G401.6 (cell line): ENCODE data around the gene CIPC.
A peak's percentile ranks its signal among the peaks of the same experiment; 100 is the strongest.

Source experiments
- FAIRE-seq: peaks from 2 replicates; lab custom pipeline; 2012; peaks lifted over from hg19 to GRCh38; lab: Jason Lieb, UNC

Gene CIPC

GRCh38 chr14:77097700-77098528 is at the start of gene CIPC:
TSS of gene CIPC (plus strand) at chr14:77098258. CDS start at chr14:77105709, 7,451 bp downstream.
- peak; percentile 97 for FAIRE-seq

DNA sequence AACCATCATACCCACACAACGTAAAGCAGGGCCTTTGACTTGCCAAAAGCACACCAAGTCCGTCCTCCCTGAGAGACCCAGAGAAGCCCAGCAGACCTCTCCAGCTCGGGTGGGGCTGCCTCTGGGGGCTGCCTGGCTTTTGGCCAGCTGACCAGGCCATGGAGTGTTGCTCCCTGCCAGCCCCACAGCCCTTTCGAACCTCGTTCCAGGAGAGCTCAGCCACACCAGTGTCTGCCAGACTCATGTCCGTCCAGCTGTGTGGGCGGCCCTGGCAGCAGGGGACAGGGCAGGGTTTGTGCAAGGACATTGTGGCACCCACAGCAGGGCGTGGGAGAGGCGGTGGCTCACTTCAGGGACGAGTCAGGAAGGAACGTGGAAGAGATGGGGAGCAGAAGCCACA is 46.9 kb upstream of the CIPC start:
- FAIRE-seq = no peak

DNA sequence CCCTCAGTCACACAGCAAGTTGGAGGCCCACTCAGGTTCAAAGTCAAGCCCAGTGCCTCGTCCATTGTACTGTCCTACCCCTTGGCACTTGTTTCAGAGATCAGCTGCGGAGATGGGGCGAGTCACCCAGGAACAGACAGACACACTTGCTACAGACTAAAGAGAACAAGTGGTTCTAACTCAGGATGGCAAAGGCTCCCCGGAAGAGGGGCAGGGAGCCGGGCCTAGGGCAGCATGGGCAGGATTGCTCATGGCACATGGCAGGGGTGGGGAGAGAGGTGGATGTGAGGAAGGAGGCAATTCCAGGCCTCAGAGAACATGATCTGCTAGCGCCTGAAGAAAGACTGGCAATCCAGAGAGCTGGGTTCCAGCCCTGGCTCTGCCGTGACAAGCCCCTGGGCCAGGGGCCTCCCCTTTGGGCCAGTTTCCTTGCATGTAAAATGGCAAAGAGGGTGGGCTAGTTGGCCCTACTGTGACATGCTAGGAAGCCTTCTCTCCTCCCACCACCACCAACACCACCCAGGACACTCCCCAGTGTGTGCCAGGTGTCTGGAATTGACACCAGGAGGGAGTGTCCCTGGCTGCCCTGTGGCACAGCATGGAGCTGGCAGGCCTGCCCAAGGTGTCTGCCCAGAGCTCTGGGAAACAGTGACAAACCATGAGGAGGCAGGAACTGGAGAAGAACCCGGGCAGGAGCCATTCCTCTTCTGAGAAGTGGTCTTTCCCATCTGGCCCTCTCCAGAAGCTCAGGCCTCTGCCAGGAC is 45.6 kb upstream of the CIPC start:
- no peak for FAIRE-seq

GRCh38 chr14:77053046-77053841 is 44.8 kb upstream of the CIPC start:
- FAIRE-seq = no peak

- FAIRE-seq = no peak
These were observed 42.8 kb upstream of the CIPC start for GRCh38 chr14:77055306-77055705.

- no peak for FAIRE-seq
These were observed 42.1 kb upstream of the CIPC start for GRCh38 chr14:77055981-77056380.

GRCh38 chr14:77058117-77058516 is 39.9 kb upstream of the CIPC start:
- FAIRE-seq = no peak

GRCh38 chr14:77058785-77059184 is 39.3 kb upstream of the CIPC start:
- FAIRE-seq = no peak

- no peak for FAIRE-seq
These were observed 38.7 kb upstream of the CIPC start for GRCh38 chr14:77059276-77059915.

- FAIRE-seq = no peak
These were observed 36.3 kb upstream of the CIPC start for GRCh38 chr14:77061630-77062257.

- FAIRE-seq = no peak
These were observed 35.8 kb upstream of the CIPC start for GRCh38 chr14:77062261-77062660.

- FAIRE-seq = no peak
These were observed 34.4 kb upstream of the CIPC start for GRCh38 chr14:77063571-77064171.

GRCh38 chr14:77064521-77065178 is 33.4 kb upstream of the CIPC start:
- no peak for FAIRE-seq

GRCh38 chr14:77065851-77066577 is 32.0 kb upstream of the CIPC start:
- FAIRE-seq = no peak

DNA sequence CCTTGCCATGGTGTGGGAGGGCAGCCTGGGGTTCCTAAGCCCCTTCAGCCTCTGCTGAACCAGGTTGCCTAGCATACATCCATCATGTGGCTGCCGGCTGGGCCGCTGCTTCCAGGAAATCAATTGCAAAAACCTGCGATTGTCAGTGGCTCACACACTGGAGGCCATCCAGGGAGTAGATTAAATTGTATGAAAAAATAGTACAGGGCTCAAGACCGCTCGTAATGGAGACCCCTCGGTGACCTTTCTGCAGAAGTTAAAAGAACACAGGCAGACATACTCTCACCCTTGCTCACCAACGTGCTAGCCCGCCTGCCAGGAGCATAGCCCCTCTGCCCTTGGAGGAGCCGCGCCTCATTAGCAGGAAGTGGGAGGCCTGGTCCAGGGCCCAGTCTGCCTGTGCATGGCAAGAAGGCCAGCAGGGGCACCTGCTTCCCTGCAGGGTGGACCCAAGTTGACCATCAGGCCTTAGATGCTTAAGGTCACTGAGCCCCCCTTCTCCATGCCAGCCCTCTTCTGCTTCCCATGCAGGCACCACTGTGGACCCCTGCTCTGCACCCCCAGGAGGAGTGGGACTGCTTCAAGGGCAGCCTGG is 31.4 kb upstream of the CIPC start:
- no peak for FAIRE-seq

DNA sequence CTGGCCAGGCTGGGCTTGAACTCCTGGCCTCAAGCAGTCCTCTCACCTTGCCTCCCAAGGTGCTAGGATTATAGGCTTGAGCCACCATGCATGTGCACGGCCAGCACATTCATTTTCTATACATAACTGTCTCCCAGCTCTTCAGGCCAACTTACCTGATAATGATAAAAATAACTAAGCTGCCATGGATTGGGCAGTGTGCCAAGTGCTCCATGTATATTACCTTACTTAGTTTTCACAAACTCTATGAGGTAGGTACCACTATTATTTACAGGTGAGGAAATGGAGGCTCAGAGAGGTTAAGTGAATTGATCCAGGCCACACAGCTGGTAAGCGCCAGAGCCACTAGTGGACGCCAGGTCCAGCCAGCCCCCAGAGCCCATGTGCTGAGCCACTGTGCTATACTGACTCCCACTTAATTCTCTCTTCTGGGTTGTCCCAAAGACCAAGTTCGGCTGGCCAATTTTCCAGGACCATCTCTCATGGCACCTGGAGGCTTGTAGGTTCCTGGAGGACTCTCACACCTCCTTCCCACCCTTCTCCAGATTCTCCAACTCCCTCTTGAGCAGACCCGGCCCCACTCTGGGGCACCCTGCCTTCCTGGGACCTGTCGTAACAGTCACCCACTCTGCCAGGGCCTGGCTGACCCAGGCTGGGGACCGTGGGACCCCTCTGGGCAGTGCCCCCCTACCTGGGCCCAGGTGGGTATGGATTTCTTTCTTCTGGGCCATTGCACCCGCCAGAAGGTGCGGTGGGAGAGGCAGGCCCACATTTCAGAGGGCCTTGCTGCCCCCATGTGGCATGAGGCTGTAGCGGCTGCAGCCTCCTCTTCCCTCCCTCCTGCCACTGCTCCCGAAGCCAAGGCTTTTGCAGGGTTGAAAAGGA is 30.2 kb upstream of the CIPC start:
- no peak for FAIRE-seq

GRCh38 chr14:77068517-77069200 is 29.4 kb upstream of the CIPC start:
- FAIRE-seq = no peak

DNA sequence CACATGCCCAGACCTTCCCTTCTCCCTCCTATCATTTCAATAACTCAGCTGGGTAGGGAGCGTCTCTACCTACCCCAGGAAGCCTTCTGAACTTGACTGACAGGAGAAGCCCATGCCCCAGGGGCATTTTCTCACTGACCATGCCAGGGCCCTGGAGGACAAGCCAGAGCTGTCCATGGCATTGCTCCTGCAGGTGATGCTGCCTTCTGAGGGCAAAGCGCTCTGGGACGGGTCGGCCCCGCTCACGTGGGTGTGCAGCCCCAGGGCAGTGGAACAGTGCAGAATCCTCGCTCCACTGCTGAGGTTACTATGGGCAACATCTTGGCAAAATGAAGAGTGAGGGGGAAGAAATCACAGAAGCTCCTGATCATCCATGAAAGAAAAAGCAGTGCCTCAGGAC is 28.5 kb upstream of the CIPC start:
- FAIRE-seq = no peak
